HFF-Myc (cell line): Measurements from ENCODE around the gene ZXDC.

Experiments
- DNase-seq: peaks from one replicate; pipeline ENCODE4 v3.0.0-alpha.2; 2011; ENCODE audit warnings: low read depth; ENCODE audit errors: extremely low read depth
- H3K4me3 ChIP-seq: replicated peaks from 2 replicates; pipeline ENCODE4 v1.5.1; 2011; ENCODE audit warnings: low read depth, mild to moderate bottlenecking, control low read depth, low read length
- CTCF ChIP-seq: IDR thresholded peaks from 2 replicates; pipeline ENCODE4 v1.5.1; 2012; ENCODE audit warnings: mild to moderate bottlenecking, low read depth, low read length, control low read depth; ENCODE audit errors: missing control alignments

Gene ZXDC

GRCh38 chr3:126449621-126450051, 26.1 kb downstream of the ZXDC start:
- no peak for DNase-seq
- no peak for TF ChIP-seq CTCF
- H3K4me3 ChIP-seq, result no peak overlapping the region

GRCh38 chr3:126448893-126449180, 26.9 kb downstream of the ZXDC start:
- H3K4me3 ChIP-seq, result no peak overlapping the region
- TF ChIP-seq CTCF, result no peak
- no peak for DNase-seq

GRCh38 chr3:126448136-126448892, 27.4 kb downstream of the ZXDC start:
- TF ChIP-seq CTCF, result no peak
- no peak for DNase-seq

GRCh38 chr3:126447456-126448106, 28.1 kb downstream of the ZXDC start:
- DNase-seq, result no peak
- H3K4me3 ChIP-seq, result no peak overlapping the region
- no peak for TF ChIP-seq CTCF

More at GRCh38 chr3:126448136-126448892, 27.4 kb downstream of the ZXDC start:
- H3K4me3 ChIP-seq, result no peak overlapping the region

GRCh38 chr3:126446791-126447190, 28.9 kb downstream of the ZXDC start:
- TF ChIP-seq CTCF, result no peak
- DNase-seq, result no peak
- no peak overlapping the region for H3K4me3 ChIP-seq

- no peak for TF ChIP-seq CTCF
Observed at GRCh38 chr3:126446301-126446700, 29.4 kb downstream of the ZXDC start.

More at GRCh38 chr3:126446301-126446700, 29.4 kb downstream of the ZXDC start:
- DNase-seq, result no peak
- no peak overlapping the region for H3K4me3 ChIP-seq
